OCI-LY3 (cell line): ENCODE measurements around the gene PARN.

Experiments
- EZH2phosphoT487 ChIP-seq: fragments of 200-600 bp; shearing (Covaris generic); IDR thresholded peaks from 2 replicates; pipeline ENCODE4 v1.6.1; 2018; ENCODE audit warnings: antibody characterized with exemption, mixed run types, low read depth
- TF ChIP-seq, protein P1 (sequence below): fragments of 200-600, 300-600 bp; sonication (generic); IDR thresholded peaks from 2 replicates; pipeline ENCODE4 v1.5.1; 2014; ENCODE audit warnings: antibody characterized with exemption, low read length, low read depth

DNA sequence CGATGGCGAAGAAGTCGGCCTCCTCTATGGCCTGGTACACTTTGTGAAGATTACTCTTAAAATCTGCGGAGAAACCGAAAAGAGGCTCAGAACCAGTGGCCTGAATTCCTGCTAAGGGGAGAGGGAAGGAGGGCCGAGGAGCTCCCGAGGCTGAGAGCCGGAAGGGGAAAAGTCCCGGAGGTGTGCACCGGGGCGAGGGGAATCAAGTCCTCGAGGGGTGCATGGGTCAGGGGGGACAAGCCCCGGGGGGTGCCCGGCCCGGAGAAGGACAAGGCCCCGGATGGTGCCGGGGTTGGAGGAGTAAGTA lies 495 bp downstream of the PARN start:
- no peak for TF ChIP-seq EZH2phosphoT487
- TF ChIP-seq, protein P1, sequence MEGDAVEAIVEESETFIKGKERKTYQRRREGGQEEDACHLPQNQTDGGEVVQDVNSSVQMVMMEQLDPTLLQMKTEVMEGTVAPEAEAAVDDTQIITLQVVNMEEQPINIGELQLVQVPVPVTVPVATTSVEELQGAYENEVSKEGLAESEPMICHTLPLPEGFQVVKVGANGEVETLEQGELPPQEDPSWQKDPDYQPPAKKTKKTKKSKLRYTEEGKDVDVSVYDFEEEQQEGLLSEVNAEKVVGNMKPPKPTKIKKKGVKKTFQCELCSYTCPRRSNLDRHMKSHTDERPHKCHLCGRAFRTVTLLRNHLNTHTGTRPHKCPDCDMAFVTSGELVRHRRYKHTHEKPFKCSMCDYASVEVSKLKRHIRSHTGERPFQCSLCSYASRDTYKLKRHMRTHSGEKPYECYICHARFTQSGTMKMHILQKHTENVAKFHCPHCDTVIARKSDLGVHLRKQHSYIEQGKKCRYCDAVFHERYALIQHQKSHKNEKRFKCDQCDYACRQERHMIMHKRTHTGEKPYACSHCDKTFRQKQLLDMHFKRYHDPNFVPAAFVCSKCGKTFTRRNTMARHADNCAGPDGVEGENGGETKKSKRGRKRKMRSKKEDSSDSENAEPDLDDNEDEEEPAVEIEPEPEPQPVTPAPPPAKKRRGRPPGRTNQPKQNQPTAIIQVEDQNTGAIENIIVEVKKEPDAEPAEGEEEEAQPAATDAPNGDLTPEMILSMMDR: no peak
